Measurements from ENCODE around the gene TLX2. TPM values are rescaled to one million over a fixed set of nuclear protein-coding genes. Genes with fewer than 3 reads are reported as not detected.
A peak's percentile ranks its signal among the peaks of the same experiment; 100 is the strongest.

TLX2 gene
- total and polyA plus RNA-seq, 2 of the 8 experiments (the other 6 are each of a cell fraction or from before 2014, with no cell fraction given): 0.06 to 0.17 TPM

DNA sequence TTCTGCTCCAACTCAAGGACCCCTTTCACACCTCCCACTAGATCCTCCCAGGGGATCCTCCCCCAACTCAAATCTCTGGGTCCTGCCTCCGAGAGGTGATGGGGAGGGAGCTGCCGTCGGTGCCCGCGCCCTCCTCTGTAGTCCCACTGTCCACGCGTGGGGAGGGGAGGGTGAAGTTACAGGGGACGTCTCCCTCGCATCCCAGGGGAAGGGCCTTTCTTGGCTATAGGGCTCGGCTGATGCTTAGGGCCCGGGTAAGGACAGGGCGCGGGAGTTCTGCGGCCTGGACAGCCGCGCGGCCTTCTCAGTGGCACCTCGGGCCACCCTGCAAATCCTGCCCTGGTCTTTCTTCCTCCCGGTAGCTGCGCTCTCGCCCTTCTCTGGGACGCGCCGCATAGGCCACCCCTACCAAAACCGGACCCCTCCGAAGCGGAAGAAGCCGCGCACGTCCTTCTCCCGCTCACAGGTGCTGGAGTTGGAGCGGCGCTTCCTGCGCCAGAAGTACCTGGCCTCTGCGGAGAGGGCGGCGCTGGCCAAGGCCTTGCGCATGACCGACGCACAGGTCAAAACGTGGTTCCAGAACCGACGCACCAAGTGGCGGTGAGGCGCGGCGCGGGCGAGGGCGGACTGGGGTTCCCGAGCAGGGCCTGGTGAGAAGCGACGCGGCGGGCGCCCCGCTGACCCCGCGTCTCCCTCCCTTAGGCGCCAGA, 1.2 kb downstream of the TLX2 start:
- peak overlapping the region; percentile 63 to 88 for H3K4me2 ChIP-seq (ENCODE audit: insufficient read depth in 1 of 2, low read depth in 2 of 2, low read length in 2 of 2)
- no peak overlapping the region for H2BK20ac ChIP-seq (ENCODE audit: low read length)
- H2BK12ac ChIP-seq (ENCODE audit: low read depth, low read length): peak overlapping the region; percentile 68; the same call in 1 of the 2 replicates
- POLR2A ChIA-PET (ENCODE audit: partially characterized antibody): interaction anchor here (0.8 to 6.7 kb wide), 9 partner anchors 9 to 75 kb away, joined by 3 to 63 read pairs (median 4); partner anchors contain the start of genes AUP1, DQX1, HTRA2 and LBX2
- H2AFZ ChIP-seq (ENCODE audit: low read length): peak overlapping the region; percentile 9; the same call in 1 of the 2 replicates
- peak overlapping the region; percentile 84; the same call in 1 of the 2 replicates for H4K8ac ChIP-seq (ENCODE audit: extremely low read depth, insufficient read depth, low read length)
- H3K4me1 ChIP-seq (replicated peaks in 1 of 4; ENCODE audit: control insufficient read depth in 3 of 4, insufficient read depth in 4 of 4, low read length in 3 of 4): peaks cover 0 to 24% (median 10%) of the 10 kb centered on the region in 4 experiments; a peak in 6 of 7 replicates
- no peak overlapping the region for H3K14ac ChIP-seq (ENCODE audit: insufficient read length)
- peaks cover 74 to 100% (median 95%) of the 10 kb centered on the region in 4 experiments for H3K27me3 ChIP-seq (replicated peaks in 1 of 4; ENCODE audit: control insufficient read depth in 3 of 4, extremely low read depth in 1 of 4, insufficient read depth in 3 of 4, low read length in 3 of 4)
- H2BK15ac ChIP-seq (ENCODE audit: low read length): 0 out of 2 replicates have a peak overlapping the region, but pooled peaks have one; percentile 92
- FAIRE-seq (no peak), DNase-seq (ENCODE audit: low read depth in 1 of 2, low spot score in 2 of 2) (no peak)
- H3K56ac ChIP-seq (replicated peaks; ENCODE audit: insufficient read length, low read depth, low read length): no peak overlapping the region
- H3K79me1 ChIP-seq (ENCODE audit: low read depth, low read length): no peaks in the 10 kb centered on the region
- H3K79me2 ChIP-seq (ENCODE audit: control insufficient read depth in 1 of 2, insufficient read depth in 2 of 2, low read length in 2 of 2): no peaks in the 10 kb centered on the region
- H2AK5ac ChIP-seq (ENCODE audit: low read depth, low read length): no peak overlapping the region
- H3K23ac ChIP-seq (ENCODE audit: insufficient read length): no peak overlapping the region
- WGBS, 2 experiments (ENCODE audit: extremely low coverage in 1 of 2, insufficient coverage in 1 of 2, insufficient read length in 1 of 2, insufficient replicate concordance in 2 of 2, low coverage in 1 of 2, low lambda C conversion rate in 2 of 2, missing lambda C conversion rate in 1 of 2): 2% methylated on average over 57 of the region's 60 CpGs; no CpG with 5 or more reads in 1 of the 2 experiments
- no peak overlapping the region for H4K5ac ChIP-seq (ENCODE audit: insufficient read length, low read depth, low read length)
- H4K91ac ChIP-seq (replicated peaks; ENCODE audit: insufficient read length, low read length): no peak overlapping the region
- H2BK5ac ChIP-seq (ENCODE audit: low read depth, low read length): no peak overlapping the region; the same call in 1 of the 2 replicates
- H3K36me3 ChIP-seq (ENCODE audit: control insufficient read depth in 2 of 4, insufficient read depth in 4 of 4, low read length in 3 of 4): peaks cover 0 to 19% (median 0%) of the 10 kb centered on the region in 4 experiments; a peak in 1 of 8 replicates
- H3K23me2 ChIP-seq (ENCODE audit: low read depth, low read length): peaks cover 10% of the 10 kb centered on the region; the same call in 1 of the 2 replicates
- H3K4me3 ChIP-seq (ENCODE audit: extremely low read depth in 1 of 4, insufficient read depth in 2 of 4, low read depth in 3 of 4, low read length in 4 of 4): peak overlapping the region; percentile 5 to 62 (median 23); a peak in 6 of 8 replicates
- H3K9me3 ChIP-seq (ENCODE audit: insufficient read depth in 2 of 2, low read depth in 1 of 2, low read length in 1 of 2): peaks cover 7 to 12% of the 10 kb centered on the region in 2 experiments
- CTCF ChIA-PET (ENCODE audit: partially characterized antibody): interaction anchor here (0.5 to 4.2 kb wide), 5 partner anchors 11 to 450 kb away, joined by 3 to 20 read pairs (median 3); partner anchors contain the start of gene DQX1
- H3K4ac ChIP-seq (replicated peaks; ENCODE audit: insufficient read length, low read depth, low read length): no peak overlapping the region
- H3K9ac ChIP-seq (replicated peaks in 1 of 4; ENCODE audit: extremely low read depth in 1 of 4, low read depth in 3 of 4, low read length in 3 of 4): no peak overlapping the region
- TF ChIP-seq, protein P1, sequence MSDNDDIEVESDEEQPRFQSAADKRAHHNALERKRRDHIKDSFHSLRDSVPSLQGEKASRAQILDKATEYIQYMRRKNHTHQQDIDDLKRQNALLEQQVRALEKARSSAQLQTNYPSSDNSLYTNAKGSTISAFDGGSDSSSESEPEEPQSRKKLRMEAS (IDR thresholded peaks at IDR 0.05): peak; percentile 84
- TF ChIP-seq ZNF274 (IDR thresholded peaks at IDR 0.05; ENCODE audit: borderline replicate concordance, extremely low read depth, low read length): no peak
- no peak for TF ChIP-seq SIRT6 (IDR thresholded peaks at IDR 0.05; ENCODE audit: low read length)
- TF ChIP-seq EZH2 (IDR thresholded peaks at IDR 0.05; ENCODE audit: low read depth, low read length, severe bottlenecking): peak; percentile 84
- no peak for TF ChIP-seq TEAD4 (IDR thresholded peaks at IDR 0.05; ENCODE audit: low read depth, low read length)
- TF ChIP-seq SP1 (IDR thresholded peaks at IDR 0.05; ENCODE audit: low read depth, low read length): peak; percentile 17; the same call in 1 of the 2 replicates
- TF ChIP-seq BCL11A (IDR thresholded peaks at IDR 0.05; ENCODE audit: low read depth in 2 of 2, low read length in 2 of 2): no peak
- TF ChIP-seq NRF1 (IDR thresholded peaks at IDR 0.05; ENCODE audit: low read depth, low read length): peak; percentile 28
- TF ChIP-seq SUZ12 (IDR thresholded peaks at IDR 0.05; ENCODE audit: low read length): peak; percentile 93
- peaks cover 2 to 4% of the 10 kb centered on the region in 2 experiments for H4K20me1 ChIP-seq (replicated peaks in 1 of 2; ENCODE audit: control insufficient read depth in 1 of 2, insufficient read depth in 2 of 2, low read length in 2 of 2)
- H3K27ac ChIP-seq (ENCODE audit: low read depth, low read length): no peak overlapping the region
- H2BK120ac ChIP-seq (replicated peaks; ENCODE audit: low read depth, low read length): no peak overlapping the region
- peak overlapping the region; percentile 51 for H3K18ac ChIP-seq (ENCODE audit: extremely low read depth, low read length)

Measured in H1 (cell line).